Endothelial cell of umbilical vein (primary cell): ENCODE results near the gene HOXA4. TPM values are rescaled to one million over a fixed set of nuclear protein-coding genes. Genes with fewer than 3 reads are reported as not detected.

Experiments used
- BruUV-seq: library from RNA; stranded (reverse); fragments of 400-500 nt; replicated peaks from 2 replicates; lab custom pipeline; 2021; lab: Mats Ljungman, UMichigan
- CTCF ChIA-PET: fragments of 300-600, 350-600 bp; sonication (Branson Sonifier 250); formaldehyde crosslinking; loops from one replicate; lab custom pipeline; 2021; ENCODE audit warnings: antibody characterized with exemption, inconsistent platforms; lab: Charles Lee
- POLR2A ChIA-PET: fragments of 300-600, 350-600 bp; sonication (Branson Sonifier 250); formaldehyde crosslinking; loops from one replicate; lab custom pipeline; 2021; ENCODE audit warnings: antibody characterized with exemption, inconsistent platforms; lab: Charles Lee
- DNase-seq: peaks from one replicate; pipeline ENCODE4 v3.0.0-alpha.2; 2011; ENCODE audit warnings: low read depth, low spot score
- FAIRE-seq: peaks from 2 replicates; lab custom pipeline; 2011; peaks lifted over from hg19 to GRCh38; lab: Jason Lieb, UNC
- H2AFZ ChIP-seq: 2 replicates; pipeline ENCODE4 v1.6.0; 2012; ENCODE audit warnings: low read depth, low read length, control low read depth, inconsistent platforms
- H3K27ac ChIP-seq: 2 replicates; pipeline ENCODE4 v1.5.1; 2011; ENCODE audit warnings: low read depth, mild to moderate bottlenecking, control low read depth, low read length, moderate library complexity; ENCODE audit not compliant: insufficient read depth
- H3K27me3 ChIP-seq, 2 experiments: 2 replicates each; pipeline versions ENCODE4 v1.6.0 to v1.6.1; 2011; ENCODE audit warnings: low read length in 2 of 2, mixed read lengths in 1 of 2; ENCODE audit not compliant: control insufficient read depth in 2 of 2, insufficient read depth in 2 of 2
- H3K36me3 ChIP-seq, 2 experiments: 2 replicates in 1 of 2; 3 replicates in 1 of 2; pipeline ENCODE4 v1.5.1; 2011; ENCODE audit warnings: low read length in 2 of 2, mild to moderate bottlenecking in 1 of 2, moderate library complexity in 1 of 2; ENCODE audit not compliant: control insufficient read depth in 2 of 2, insufficient read depth in 2 of 2; ENCODE audit errors: extremely low read depth in 1 of 2
- H3K4me1 ChIP-seq: 3 replicates; pipeline ENCODE4 v1.5.1; 2011; ENCODE audit warnings: mild to moderate bottlenecking, low read length; ENCODE audit not compliant: control insufficient read depth, insufficient read depth; ENCODE audit errors: extremely low read depth
- H3K4me2 ChIP-seq: 2 replicates; pipeline ENCODE4 v1.6.1; 2011; ENCODE audit warnings: low read length, control low read depth, mixed read lengths; ENCODE audit not compliant: insufficient read depth
- H3K4me3 ChIP-seq, 3 experiments: fragments of 200-600 bp in 1 of 3; sonication (generic), shearing (Covaris generic) in 1 of 3; replicated peaks in 1 of 3; 2 replicates each; pipeline ENCODE4 v1.5.1; 2011 to 2016; ENCODE audit warnings: control low read depth in 3 of 3, low read length in 3 of 3, mild to moderate bottlenecking in 2 of 3, inconsistent platforms in 1 of 3, low read depth in 1 of 3, moderate library complexity in 1 of 3; ENCODE audit not compliant: insufficient read depth in 1 of 3
- H3K79me2 ChIP-seq: 2 replicates; pipeline ENCODE4 v1.6.0; 2012; ENCODE audit warnings: low read length, inconsistent platforms; ENCODE audit not compliant: control insufficient read depth, insufficient read depth
- H3K9ac ChIP-seq: replicated peaks from 2 replicates; pipeline ENCODE3; 2011; ENCODE audit warnings: low read length, control low read depth; ENCODE audit not compliant: insufficient read depth; ENCODE audit errors: extremely low read depth
- H3K9me1 ChIP-seq: replicated peaks from 3 replicates; pipeline ENCODE4 v1.6.0; 2011; ENCODE audit warnings: mild to moderate bottlenecking, low read length; ENCODE audit not compliant: control insufficient read depth, insufficient read depth; ENCODE audit errors: extremely low read depth
- H3K9me3 ChIP-seq: replicated peaks from 2 replicates; pipeline ENCODE4 v1.5.1; 2012; ENCODE audit warnings: low read length, inconsistent platforms; ENCODE audit not compliant: control insufficient read depth, insufficient read depth
- H4K20me1 ChIP-seq: replicated peaks from 2 replicates; pipeline ENCODE3; 2011; ENCODE audit warnings: mild to moderate bottlenecking, low read length; ENCODE audit not compliant: control insufficient read depth, insufficient read depth; ENCODE audit errors: extremely low read depth
- CTCF ChIP-seq, 2 donors: IDR thresholded peaks; 1 replicate in 1 of 2; 2 replicates in 1 of 2; pipeline ENCODE4 v1.5.1; 2011; ENCODE audit warnings: low read length in 2 of 2, mild to moderate bottlenecking in 2 of 2, moderate library complexity in 2 of 2, control low read depth in 1 of 2, inconsistent platforms in 1 of 2, low read depth in 1 of 2; ENCODE audit not compliant: insufficient read depth in 1 of 2; ENCODE audit errors: extremely low read depth in 1 of 2
- EZH2 ChIP-seq: IDR thresholded peaks from 2 replicates; pipeline ENCODE4 v1.6.1; 2012; ENCODE audit warnings: borderline replicate concordance, low read depth, mild to moderate bottlenecking, moderate library complexity, low read length, inconsistent platforms; ENCODE audit not compliant: severe bottlenecking
- FOS ChIP-seq: IDR thresholded peaks from 2 replicates; pipeline ENCODE4 v1.6.1; 2011; ENCODE audit warnings: mild to moderate bottlenecking, low read length, moderate library complexity, borderline replicate concordance; ENCODE audit not compliant: insufficient read depth
- GATA2 ChIP-seq: IDR thresholded peaks from 2 replicates; pipeline ENCODE4 v1.7.0; 2011; ENCODE audit warnings: low read depth, mild to moderate bottlenecking, moderate library complexity, mixed read lengths, low read length; ENCODE audit not compliant: insufficient read length, insufficient read depth
- JUN ChIP-seq: IDR thresholded peaks from 2 replicates; pipeline ENCODE4 v1.6.1; 2011; ENCODE audit warnings: borderline replicate concordance, low read depth; ENCODE audit not compliant: insufficient read length, insufficient read depth
- MAX ChIP-seq: IDR thresholded peaks from 2 replicates; pipeline ENCODE4 v1.6.1; 2011; ENCODE audit not compliant: insufficient read depth, insufficient read length
- MYC ChIP-seq: IDR thresholded peaks from one replicate; pipeline ENCODE4 v1.6.1; 2011; ENCODE audit warnings: mild to moderate bottlenecking, low read depth, low read length
- POLR2A ChIP-seq: IDR thresholded peaks from 2 replicates; pipeline ENCODE4 v1.6.1; 2012; ENCODE audit warnings: low read depth, mild to moderate bottlenecking, control low read depth, low read length
- POLR2AphosphoS5 ChIP-seq: IDR thresholded peaks from 2 replicates; pipeline ENCODE4 v1.6.1; 2012; ENCODE audit warnings: low read depth, mild to moderate bottlenecking, control low read depth, low read length, moderate library complexity; ENCODE audit not compliant: insufficient read depth
- dilution Hi-C: fragments of 300-500 bp; cut with MboI; formaldehyde crosslinking; loops from one replicate; pipeline ENCODE4 v1.15.0; 2019; ENCODE audit warnings: low sequenced_read_pairs; ENCODE audit not compliant: extremely low pct_ligation_motif_present
- intact Hi-C: fragments of 100-400 bp; cut with micrococcal nuclease; formaldehyde crosslinking; loops from one replicate; pipeline ENCODE4 v1.10.0; 2022
- polyA plus RNA-seq, 4 experiments: library from polyadenylated mRNA; depleted of rRNA in 3 of 4; stranded (reverse) in 3 of 4; unstranded in 1 of 4; fragments of >200 nt; gene quantifications; 2 replicates each; pipeline versions ENCODE4 v1.2.1 to v1.2.3, GENCODE V29; 2011 to 2012; ENCODE audit warnings: missing spikeins in 1 of 4
- total RNA-seq: library from RNA; stranded (reverse); gene quantifications from 2 replicates; pipeline ENCODE4 v1.2.3, GENCODE V29; 2021

HOXA4 gene
- total and polyA plus RNA-seq, 2 donors (not counting 3 experiments of a cell fraction or from before 2014, with no cell fraction given) = 4.9 to 8.1 TPM

- peak overlapping the region; percentile 98 for H3K4me2 ChIP-seq
- H3K27ac ChIP-seq = peak overlapping the region; percentile 96
- FAIRE-seq (peak; percentile 31), DNase-seq (no peak)
- H3K79me2 ChIP-seq = peaks cover 95% of the 10 kb centered on the region
- no peaks in the 10 kb centered on the region for H3K36me3 ChIP-seq
- H2AFZ ChIP-seq = no peak overlapping the region
- H3K9ac ChIP-seq = peak overlapping the region; percentile 95
- BruUV-seq = no TSS peak
- TF ChIP-seq EZH2 (no peak), JUN (no peak), POLR2AphosphoS5 (no peak), CTCF (IDR thresholded peaks at IDR 0.05; ENCODE audit: extremely low read depth in 1 of 2, insufficient read depth in 1 of 2, low read depth in 1 of 2, low read length in 2 of 2) (no peak), FOS (no peak), MYC (no peak), GATA2 (no peak), POLR2A (no peak), MAX (no peak)
- H3K27me3 ChIP-seq = no peaks in the 10 kb centered on the region
- no peaks in the 10 kb centered on the region for H3K9me3 ChIP-seq
- H4K20me1 ChIP-seq = no peaks in the 10 kb centered on the region
- peaks cover 61% of the 10 kb centered on the region for H3K4me1 ChIP-seq
- POLR2A ChIA-PET = interaction anchor here (1.0 to 2.5 kb wide), 5 partner anchors 8 to 976 kb away, joined by 3 to 8 read pairs (median 7); partner anchors contain the start of genes HNRNPA2B1, HOXA11, HOXA3 and HOXA9
- dilution Hi-C loops (no loop called here), intact Hi-C loops (no loop called here)
- peak overlapping the region in 2 of 3 experiments; percentile 34 to 94 for H3K4me3 ChIP-seq
- H3K9me1 ChIP-seq = no peaks in the 10 kb centered on the region
- CTCF ChIA-PET = interaction anchor here (1.0 to 8.0 kb wide), 13 partner anchors 7 to 807 kb away, joined by 3 to 86 read pairs (median 6); partner anchors contain the start of genes HOXA11, HOXA3 and HOXA5
Measured at GRCh38 chr7:27176524-27176845, 45.9 kb upstream of the HOXA4 start.
